Gastroesophageal sphincter (tissue), 3 donors: ENCODE results near the gene NAXE.
"Not testable (repeated sequence)": the region's sequence is repeated elsewhere in the genome, so short reads cannot be mapped to it uniquely, and the experiment has no call there.

ENCODE experiments used
- CTCF ChIP-seq, 4 experiments: fragments of 200-600 bp in 2 of 4; fragments of 450-650 bp in 2 of 4; sonication (generic) in 1 of 4; IDR thresholded peaks; one replicate each; pipeline ENCODE4 v1.5.1; 2017 to 2019; ENCODE audit warnings: antibody characterized with exemption in 4 of 4, mild to moderate bottlenecking in 2 of 4, moderate library complexity in 2 of 4
- POLR2A ChIP-seq, 2 donors: fragments of 450-650 bp; IDR thresholded peaks; one replicate each; pipeline ENCODE4 v1.6.1; 2017; ENCODE audit warnings: antibody characterized with exemption in 2 of 2, mild to moderate bottlenecking in 2 of 2, moderate library complexity in 1 of 2

GRCh38 chr1:156607344-156607743, 15.8 kb downstream of the NAXE start:
- TF ChIP-seq POLR2A, CTCF (IDR thresholded peaks at IDR 0.05): not testable (repeated sequence)
